ENCODE results near the gene UFSP2.

Gene UFSP2, protein sequence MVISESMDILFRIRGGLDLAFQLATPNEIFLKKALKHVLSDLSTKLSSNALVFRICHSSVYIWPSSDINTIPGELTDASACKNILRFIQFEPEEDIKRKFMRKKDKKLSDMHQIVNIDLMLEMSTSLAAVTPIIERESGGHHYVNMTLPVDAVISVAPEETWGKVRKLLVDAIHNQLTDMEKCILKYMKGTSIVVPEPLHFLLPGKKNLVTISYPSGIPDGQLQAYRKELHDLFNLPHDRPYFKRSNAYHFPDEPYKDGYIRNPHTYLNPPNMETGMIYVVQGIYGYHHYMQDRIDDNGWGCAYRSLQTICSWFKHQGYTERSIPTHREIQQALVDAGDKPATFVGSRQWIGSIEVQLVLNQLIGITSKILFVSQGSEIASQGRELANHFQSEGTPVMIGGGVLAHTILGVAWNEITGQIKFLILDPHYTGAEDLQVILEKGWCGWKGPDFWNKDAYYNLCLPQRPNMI

GRCh38 chr4:185425647-185426352 lies at the start of gene UFSP2:
Gene UFSP2 (minus strand): TSS chr4:185425964. CDS start chr4:185425868, 96 bp downstream.
- DNase-seq (ENCODE audit: low spot score): peak; percentile 95

DNA sequence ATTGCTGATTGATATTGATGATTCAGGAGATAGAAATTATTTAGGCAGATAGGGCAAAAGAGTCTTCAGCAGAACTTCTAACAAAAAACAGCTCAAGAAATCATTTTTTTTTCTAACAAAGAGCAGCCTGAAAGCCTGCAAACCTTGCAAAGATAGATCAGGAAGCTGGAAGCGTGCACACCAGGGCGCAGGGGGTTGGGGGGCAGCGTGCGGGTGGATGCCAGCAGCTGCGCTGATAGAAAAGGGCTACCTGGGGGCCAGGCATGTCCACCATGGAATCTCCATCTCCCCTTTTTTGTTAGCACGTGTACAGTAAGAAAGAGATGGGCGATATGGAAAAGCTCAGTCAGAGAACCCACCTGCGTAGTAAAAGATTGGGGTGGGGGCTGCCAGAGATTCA lies 47.5 kb upstream of the UFSP2 start:
- DNase-seq (ENCODE audit: low spot score): no peak

GRCh38 chr4:185472103-185472542 lies 46.4 kb upstream of the UFSP2 start:
- DNase-seq (ENCODE audit: low spot score): no peak

DNA sequence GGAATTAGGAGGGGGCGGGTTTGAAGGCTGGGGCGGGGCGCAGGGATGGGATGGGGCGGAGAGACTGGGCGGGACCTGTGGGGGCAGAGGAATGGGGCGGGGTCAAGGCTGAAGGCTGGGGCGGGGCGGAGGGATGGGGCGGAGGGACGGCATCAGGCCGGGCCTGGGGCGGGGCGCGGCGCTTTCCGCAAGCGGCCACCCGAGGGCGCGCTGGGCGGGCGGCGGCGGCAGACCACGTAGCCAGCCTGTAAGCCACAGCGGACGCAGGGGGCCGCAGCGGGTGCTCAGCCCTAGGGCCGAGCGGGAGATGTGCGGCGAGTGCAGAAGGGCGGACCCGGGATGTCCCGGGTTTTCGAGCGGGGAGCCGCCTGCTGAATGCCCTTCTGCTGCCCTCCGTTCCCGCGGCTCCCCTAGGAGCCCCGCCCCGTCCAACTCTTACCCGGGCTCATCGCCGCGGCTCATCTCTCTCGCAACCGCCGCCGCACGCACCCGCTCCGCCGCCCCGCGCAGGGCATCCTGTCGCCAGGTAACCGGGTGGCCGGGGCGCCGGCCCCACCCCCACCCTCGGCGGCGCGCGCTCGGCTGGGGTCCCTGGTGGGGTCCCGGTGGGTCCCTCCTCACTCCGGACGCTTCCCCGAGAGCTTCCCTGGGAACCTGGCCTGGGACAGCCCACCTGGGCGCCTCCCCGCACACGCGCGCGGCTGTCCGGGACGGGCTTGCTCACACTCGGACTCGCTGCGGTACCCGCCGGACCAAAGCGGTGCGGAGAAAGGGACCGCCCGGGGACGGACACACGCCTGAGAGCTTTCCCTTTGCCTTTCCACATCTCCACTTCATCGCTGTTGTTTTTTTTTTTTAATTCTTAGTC lies 45.7 kb upstream of the UFSP2 start, which contains the start of gene CCDC110:
TSS of gene CCDC110 (minus strand) at position 499 of the 868 bp plus-strand sequence. CDS start at position 449, 50 bp downstream.
- peak; percentile 87 for DNase-seq (ENCODE audit: low spot score)

- DNase-seq (ENCODE audit: low spot score): peak; percentile 71
Observed at GRCh38 chr4:185470501-185471195, 44.9 kb upstream of the UFSP2 start.

DNA sequence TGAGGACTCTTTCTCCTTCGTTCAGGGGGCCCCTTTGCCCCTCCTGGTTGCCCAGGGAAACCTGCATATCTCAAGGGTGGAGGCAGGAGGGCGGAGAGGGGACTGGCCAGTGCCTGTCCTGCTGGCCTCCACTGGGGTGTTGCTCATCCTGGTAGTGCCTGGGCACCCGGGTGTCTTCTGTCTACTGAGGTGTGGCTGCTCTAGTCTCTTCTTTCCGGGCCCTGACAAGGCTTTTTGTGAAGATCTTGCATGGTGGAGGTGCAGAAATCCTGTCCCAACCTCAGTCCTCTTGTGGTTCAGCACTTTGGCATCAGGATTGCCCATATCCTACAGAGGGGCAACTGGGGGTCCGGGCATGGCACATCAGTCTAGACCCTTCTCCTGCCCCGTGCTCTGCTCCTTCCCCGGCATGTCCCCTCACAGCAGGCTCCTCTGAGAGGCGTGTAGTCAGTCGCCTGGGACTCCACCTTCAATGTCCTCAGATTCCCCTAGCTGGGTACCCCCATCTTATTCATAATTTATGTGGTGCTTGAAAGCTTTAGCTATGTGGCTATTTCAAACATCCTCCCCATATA lies 43.9 kb upstream of the UFSP2 start:
- DNase-seq (ENCODE audit: low spot score): no peak

DNA sequence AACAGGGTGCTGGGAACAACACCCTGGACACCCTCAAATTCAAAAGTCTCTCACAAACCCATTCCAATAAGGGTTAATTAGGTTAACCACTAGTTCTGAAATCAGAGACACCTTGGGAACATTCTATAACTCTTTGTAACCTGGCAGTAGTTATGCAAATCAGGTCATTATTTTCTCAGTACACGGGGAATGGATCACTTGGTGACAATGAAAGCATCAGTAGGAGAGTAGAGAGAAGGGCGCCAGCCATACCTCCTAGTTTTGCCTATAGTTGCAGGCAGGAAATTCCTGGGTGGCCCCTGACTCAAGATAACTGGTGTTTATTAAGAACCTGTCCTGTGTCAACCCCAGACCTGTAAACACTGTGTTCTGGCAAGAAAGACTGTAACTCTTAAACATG lies 43.2 kb upstream of the UFSP2 start:
- no peak for DNase-seq (ENCODE audit: low spot score)

- DNase-seq (ENCODE audit: low spot score): no peak
Observed at GRCh38 chr4:185467991-185468390, 42.2 kb upstream of the UFSP2 start.

- DNase-seq (ENCODE audit: low spot score): no peak
Observed at GRCh38 chr4:185467101-185467500, 41.3 kb upstream of the UFSP2 start.

DNA sequence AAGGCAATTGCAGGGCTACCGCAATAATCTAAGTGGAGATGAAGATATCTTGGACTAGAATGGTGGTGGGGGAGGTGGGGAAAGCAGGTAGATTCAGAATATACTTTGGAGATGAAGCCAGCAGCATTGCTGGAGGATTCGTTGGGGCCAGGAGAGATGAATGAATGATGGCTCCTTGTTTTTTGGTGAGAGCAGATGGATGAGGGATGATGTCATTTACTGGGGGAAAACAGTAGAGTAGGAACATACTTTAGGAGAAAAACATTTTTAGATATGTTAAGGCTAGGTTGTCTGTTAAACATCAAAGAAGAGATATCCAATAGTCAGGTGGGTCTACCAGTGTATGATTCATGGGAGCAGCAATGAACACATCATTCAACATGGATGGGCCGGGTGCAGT lies 39.9 kb upstream of the UFSP2 start:
- no peak for DNase-seq (ENCODE audit: low spot score)

DNA sequence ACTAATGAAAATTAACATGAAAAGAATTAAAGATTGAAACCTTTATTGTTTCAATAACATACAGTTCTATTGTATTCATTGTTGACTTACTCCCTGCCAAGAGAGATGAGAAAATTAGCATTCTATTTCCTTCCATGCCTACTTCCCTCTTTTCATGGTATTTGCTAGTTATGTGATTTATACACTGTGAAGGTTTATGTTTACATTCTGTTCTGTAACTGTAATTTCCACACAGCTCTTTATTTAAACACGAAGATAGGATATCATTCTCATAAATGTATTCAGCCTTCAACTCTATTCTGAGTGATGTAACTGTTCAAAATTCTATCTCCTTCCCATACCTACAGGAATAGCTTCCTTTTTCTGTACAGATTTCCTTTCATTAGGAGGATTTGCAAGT lies 39.1 kb upstream of the UFSP2 start:
- no peak for DNase-seq (ENCODE audit: low spot score)

GRCh38 chr4:185464183-185464582 lies 38.4 kb upstream of the UFSP2 start:
- DNase-seq (ENCODE audit: low spot score): no peak

DNA sequence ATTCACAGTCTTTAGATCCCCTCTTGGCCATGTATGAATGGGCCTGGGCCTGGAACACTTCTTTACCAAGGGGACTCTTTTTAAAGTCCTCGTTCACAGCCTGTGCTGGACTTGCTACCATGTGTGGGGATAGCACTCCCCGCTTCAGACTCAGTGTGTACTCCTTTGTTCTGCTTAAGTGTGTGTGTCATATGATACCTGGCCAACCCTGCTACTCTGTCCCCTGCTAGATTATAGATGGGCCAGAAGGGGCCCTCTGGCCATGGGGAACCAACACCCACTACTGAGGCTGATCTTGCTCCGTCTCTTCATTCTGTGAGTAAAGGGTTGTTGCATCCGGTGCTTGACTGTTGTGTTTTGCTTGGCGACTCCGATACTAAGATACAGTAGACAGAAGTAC lies 37.8 kb upstream of the UFSP2 start:
- no peak for DNase-seq (ENCODE audit: low spot score)

GRCh38 chr4:185461565-185461964 lies 35.8 kb upstream of the UFSP2 start:
- no peak for DNase-seq (ENCODE audit: low spot score)

GRCh38 chr4:185457136-185457535 lies 31.4 kb upstream of the UFSP2 start:
- DNase-seq (ENCODE audit: low spot score): no peak

DNA sequence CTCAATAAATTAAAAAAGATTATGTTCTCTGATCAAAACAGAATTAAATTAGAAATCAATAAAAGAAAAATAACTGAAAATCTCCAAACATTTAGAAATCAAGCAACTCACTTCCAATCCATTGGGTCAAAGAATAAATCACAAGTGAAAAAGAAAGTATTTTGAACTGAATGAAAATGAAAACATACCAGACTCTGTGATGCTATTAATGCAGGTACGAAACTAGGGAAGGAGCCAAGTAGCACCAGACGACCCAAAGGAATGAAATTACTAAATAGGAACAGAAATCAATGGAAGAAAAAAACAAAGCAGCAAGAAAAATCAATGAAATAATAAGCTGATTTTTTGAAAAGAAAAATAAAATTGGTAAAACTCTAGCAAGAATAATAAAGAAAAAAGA lies 30.4 kb upstream of the UFSP2 start:
- no peak for DNase-seq (ENCODE audit: low spot score)

DNA sequence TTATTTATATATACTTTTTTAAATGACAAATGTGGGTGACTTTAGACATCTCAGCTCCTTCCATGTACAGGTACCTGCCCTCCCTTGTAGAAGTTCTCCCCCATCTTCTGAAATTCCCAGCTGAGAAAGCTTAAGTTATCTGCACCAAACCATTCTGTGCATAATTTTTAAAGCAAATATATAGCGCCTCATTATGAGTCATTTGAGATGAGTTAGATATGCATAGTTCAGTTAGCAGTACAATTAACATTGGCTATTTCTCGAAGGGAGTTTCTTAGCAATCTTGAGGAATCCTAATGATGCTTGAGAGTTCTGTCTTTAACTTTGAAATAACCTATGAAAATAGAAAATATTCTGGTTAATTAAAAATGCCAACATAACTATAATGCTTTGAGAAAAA lies 19.4 kb upstream of the UFSP2 start:
- DNase-seq (ENCODE audit: low spot score): no peak

- no peak for DNase-seq (ENCODE audit: low spot score)
Observed at GRCh38 chr4:185441479-185441878, 15.7 kb upstream of the UFSP2 start.

GRCh38 chr4:185437809-185438208 lies 12.0 kb upstream of the UFSP2 start:
- DNase-seq (ENCODE audit: low spot score): no peak

DNA sequence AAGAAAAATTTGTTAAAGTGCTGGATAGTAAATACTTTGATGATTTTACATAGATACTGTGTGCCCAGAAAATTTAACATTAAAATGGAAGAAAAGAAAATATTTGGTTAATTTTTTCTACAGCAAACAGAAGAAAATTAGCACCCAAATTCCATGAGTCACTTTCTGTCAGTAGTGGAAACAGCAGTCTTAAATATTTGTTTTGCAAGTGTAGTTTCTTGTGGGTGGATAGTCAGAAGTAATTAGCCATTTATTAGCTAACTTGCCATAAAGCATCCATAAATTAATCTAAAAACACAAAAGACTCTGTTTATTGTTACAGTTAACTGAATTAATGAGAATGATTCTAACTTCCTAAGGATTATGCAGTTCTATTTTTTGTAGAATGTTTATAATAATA lies 9.7 kb upstream of the UFSP2 start:
- DNase-seq (ENCODE audit: low spot score): no peak

GRCh38 chr4:185429660-185430059 lies 3.9 kb upstream of the UFSP2 start:
- DNase-seq (ENCODE audit: low spot score): no peak

Data from hematopoietic multipotent progenitor cell treated with erythropoietin and hydrocortisone succinate and interleukin-3 and kit ligand, for 17 days (in vitro differentiated cells).